GM23248 (cell line): ENCODE measurements around the gene PRUNE2.

ENCODE experiments used
- EZH2 ChIP-seq: fragments of 200-600 bp; sonication (generic); IDR thresholded peaks from 2 replicates; pipeline ENCODE4 v1.6.1; 2018; ENCODE audit warnings: antibody characterized with exemption, mild to moderate bottlenecking; ENCODE audit not compliant: insufficient read depth, poor library complexity, severe bottlenecking
- EZH2phosphoT487 ChIP-seq: fragments of 200-600 bp; sonication (generic); IDR thresholded peaks from 2 replicates; pipeline ENCODE4 v1.6.1; 2018; ENCODE audit warnings: antibody characterized with exemption, moderate library complexity, mild to moderate bottlenecking, low read depth; ENCODE audit not compliant: insufficient read depth

DNA sequence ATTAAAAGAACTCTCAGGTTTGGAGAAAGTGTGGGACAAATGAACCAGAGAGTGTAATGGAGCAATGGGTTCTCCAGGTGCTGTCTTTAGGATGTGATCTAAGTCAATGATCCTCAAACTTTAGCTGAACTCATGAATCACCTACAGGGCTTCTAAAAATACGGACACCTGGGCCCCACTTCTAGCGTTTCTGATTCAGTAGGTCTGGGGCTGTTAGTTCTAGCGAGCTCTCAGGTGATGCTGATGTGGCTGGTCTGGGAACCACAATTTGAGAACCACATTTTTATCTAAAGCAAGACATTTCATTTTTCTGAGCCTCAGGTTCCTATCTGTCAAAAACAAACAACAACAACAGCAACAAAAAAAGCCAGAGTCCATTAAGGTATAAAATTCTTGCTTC lies 176.8 kb downstream of the PRUNE2 start:
- TF ChIP-seq EZH2phosphoT487 = no peak
- TF ChIP-seq EZH2 = no peak
